Jurkat, Clone E6-1 (cell line): ENCODE measurements around the gene RNF213.

ENCODE experiments used
- DNase-seq: peaks from one replicate; pipeline ENCODE4 v3.0.0-alpha.2; 2011; ENCODE audit warnings: low read depth, low spot score
- H3K4me3 ChIP-seq: 2 replicates; pipeline ENCODE4 v1.5.1; 2011; ENCODE audit warnings: mild to moderate bottlenecking, low read length, control low read depth, moderate library complexity

The RNF213 gene

DNA sequence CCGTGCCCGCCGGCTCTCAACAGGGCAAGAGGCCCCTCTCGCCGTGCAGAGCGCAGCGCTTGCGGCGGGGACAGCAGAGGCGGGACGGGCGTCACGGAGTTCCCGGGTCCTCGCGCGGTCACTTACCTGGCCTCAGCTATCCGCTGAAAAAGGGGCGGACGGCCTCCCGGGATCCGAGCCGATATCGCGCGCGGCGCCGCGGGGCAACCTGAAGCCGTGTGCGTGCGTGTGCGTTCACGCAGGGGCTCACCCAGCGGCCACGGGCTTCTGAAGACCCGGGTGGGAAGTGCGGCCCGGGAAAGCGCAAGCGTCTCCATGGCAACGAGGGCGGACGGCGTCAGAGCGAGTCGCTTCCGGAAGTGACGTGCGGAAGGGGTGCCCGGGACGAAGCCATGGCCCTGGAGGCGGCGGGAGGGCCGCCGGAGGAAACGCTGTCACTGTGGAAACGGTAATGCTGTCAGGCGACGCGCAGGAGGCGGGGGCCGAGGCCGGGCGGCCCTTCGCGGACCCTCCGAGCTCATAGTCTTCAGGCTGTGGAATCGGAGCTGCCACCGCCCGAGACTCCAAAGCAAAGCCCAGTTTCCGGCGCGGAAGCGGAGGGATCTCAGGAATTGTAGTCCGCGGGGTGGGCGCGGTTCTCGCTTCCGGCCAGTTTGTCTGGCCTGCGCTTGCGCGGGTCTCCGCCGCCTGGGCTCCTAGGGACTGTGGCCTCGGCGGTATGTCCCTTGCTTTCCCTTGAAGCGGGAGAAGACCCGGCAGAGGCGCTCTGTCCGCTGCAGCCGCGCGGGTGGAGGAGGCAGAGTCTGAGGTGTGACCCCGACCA lies 154.4 kb downstream of the RNF213 start, which contains the start of gene ENDOV:
ENDOV (plus strand) TSS at position 365 of the 823 bp plus-strand sequence; CDS start at position 393, 28 bp downstream.
- peak within 1 kb of the TSS; percentile 92 for H3K4me3 ChIP-seq
- DNase-seq = peak; percentile 87

DNA sequence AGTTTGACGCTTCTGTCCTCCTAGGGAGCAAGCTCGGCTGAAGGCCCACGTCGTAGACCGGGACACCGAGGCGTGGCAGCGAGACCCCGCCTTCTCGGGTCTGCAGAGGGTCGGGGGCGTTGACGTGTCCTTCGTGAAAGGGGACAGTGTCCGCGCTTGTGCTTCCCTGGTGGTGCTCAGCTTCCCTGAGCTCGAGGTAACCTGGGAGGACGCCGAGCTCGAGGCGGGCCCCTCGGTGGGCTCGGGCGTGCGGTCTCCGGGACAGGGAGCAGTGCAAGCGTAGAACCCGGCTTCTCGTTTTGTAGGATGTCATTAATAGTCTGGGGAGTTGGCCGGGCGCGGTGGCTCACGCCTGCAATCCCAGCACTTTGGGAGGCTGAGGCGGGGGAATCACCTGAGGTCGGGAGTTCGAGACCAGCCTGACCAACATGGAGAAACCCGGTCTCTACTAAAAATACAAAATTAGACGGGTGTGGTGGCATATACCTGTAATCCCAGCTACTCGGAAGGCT lies 155.0 kb downstream of the RNF213 start:
- DNase-seq = no peak
- H3K4me3 ChIP-seq = peak overlapping the region; percentile 92

DNA sequence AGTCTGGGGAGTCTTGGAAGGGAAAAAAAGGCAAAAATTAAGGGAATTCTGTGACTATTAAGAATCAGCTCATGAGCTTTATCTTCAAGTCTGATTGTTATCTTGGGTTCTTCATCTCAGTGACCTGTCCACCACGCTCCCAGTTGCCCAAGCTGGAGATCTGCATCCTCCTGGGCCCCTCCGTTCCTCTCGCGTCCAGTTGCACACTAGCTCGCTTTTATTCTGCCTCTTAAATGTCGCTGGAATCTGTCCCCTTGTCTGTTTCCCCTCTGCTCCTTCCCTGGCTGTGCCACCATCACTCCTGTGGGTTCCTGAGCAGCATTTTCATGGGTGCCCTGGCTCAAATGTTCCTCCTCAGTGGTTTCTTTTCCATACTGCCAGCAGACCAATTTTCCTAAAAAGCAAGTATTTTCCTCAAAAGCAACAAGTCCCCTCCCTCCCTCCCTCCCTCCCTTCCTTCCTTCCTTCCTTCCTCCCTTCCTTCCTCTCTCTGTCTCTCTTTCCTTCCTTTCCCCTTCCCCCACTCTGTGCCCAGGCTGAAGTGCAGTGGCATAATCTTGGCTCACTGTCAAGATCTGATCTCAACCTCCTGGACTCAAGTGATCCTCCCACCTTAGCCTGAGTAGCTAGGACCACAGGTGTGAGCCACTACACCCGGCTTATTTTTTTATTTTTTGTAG lies 155.7 kb downstream of the RNF213 start:
- no peak for DNase-seq
- H3K4me3 ChIP-seq = no peak overlapping the region

DNA sequence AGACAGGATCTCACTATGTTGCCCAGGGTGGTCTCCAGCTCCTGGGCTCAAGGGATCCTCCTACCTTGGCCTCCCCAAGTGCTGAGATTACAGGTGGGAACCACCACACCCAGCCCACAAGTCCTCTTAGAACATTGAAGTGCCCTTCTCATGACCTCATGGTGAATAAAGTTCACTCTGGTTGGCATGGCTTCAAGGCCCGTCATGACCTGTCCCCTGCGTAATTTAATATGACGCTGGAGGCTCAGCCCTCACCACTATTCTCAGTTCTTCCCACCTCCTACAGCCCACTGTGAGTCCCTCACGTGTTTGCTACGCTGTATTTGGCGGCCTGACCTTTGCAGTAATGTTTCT lies 156.3 kb downstream of the RNF213 start:
- DNase-seq = no peak
- H3K4me3 ChIP-seq = no peak overlapping the region

DNA sequence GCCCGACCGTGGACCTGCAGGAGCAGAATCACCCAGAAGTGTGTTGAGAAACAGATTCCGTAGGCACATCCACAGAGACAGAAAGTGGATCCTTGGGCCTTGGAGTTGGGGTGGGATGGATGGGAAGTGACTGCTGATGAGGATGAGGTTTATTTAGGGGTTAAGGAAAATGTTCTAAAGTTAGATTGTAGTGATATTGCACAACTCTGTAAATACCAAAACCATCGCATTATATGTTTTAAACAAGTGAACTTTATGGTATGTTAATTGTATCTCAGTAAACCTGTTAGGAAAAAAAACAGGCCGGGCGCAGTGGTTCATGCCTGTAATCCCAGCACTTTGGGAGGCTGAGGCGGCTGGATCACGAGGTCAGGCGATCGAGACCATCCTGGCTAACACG lies 157.9 kb downstream of the RNF213 start:
- H3K4me3 ChIP-seq = no peak overlapping the region
- no peak for DNase-seq

DNA sequence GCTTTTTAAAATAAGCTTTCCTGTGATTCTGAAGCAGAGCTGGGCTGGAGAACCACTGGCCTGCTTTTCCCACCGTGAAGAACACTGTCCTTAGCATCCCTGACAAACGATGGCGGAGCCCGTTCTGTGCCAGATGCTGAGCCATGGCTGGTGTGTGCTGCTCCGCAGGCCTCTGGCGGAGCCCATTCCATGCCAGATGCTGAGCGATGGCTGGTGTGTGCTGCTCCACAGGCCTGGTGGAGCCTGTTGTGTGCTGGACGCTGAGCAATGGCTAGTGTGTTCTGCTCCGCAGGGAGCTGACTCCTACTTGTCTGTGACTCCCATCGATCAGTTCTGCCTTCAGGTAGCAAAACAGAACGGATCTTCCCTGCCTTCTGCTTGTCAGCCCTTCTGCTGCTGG lies 158.6 kb downstream of the RNF213 start:
- no peak overlapping the region for H3K4me3 ChIP-seq
- no peak for DNase-seq

DNA sequence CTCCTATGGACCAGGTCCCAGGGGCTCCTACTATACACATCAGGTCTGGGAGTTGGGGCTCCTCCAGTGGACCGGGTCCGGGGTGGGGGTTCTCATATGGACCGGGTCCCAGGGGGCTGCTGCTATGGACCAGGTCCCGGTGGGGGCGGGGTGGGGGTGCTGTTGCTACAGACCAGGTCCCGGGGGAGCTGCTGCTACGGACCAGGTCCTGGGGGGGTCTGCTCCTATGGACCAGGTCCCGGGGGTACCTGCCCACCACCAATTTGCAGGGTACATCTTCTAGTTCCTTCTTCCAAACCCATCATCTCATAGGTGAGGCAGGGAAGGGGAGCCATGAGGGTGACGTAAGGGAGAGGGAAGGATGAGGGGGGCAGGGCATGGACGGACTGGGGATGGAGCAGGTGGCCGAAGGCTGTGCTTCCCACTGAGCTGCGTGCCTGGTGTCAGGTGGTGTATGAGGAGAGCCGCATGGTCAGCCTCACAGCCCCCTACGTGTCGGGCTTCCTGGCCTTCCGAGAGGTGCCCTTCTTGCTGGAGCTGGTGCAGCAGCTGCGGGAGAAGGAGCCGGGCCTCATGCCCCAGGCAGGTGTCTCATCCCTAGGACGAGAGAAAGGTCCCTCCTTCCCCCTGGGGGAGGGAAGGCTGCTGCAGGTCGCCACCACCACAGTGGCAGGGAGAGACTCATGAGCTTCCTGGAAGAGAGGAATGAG lies 160.9 kb downstream of the RNF213 start:
- no peak for DNase-seq

DNA sequence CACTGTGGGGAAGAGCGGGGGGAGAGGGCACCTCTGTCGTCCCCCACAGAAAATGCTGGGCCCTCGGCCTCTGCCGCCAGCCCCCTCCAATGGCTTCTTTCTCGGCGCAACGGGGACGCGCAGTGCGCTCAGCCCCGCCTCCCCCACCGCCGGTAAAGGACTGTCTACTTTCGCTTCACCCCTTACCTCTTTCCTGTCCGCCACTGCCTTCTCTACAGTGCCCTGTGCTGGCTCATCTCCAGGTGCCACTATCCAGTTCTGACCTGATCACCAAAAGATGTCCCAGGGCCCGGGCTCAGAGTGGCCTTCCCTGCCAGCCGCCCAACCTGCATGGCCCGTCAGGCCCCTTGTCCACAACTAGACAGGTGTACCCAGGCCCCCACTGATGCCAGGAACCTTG lies 161.6 kb downstream of the RNF213 start:
- DNase-seq = no peak
- no peak overlapping the region for H3K4me3 ChIP-seq

More for the DNA sequence above, 160.9 kb downstream of the RNF213 start:
- H3K4me3 ChIP-seq = no peak overlapping the region

DNA sequence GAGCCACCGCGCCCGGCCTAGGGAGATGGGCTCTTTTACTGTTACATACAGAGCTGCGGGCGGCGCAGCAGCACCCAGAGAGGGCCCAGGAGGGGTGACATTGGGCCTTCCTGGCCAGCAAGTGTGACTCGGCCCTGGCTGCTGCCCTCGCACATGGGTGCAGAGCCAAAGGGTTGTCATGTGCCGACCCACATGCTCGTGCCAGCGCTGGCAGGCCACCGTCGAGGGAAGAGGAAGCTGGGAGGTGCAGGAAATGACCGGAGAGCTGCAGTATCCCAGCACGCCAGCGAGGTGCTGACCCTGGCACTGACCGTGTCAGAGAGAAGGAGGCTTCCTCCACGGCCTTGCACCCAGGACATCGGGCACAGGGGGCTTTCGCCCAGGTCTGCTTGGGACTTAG lies 162.3 kb downstream of the RNF213 start:
- H3K4me3 ChIP-seq = no peak overlapping the region
- DNase-seq = no peak

DNA sequence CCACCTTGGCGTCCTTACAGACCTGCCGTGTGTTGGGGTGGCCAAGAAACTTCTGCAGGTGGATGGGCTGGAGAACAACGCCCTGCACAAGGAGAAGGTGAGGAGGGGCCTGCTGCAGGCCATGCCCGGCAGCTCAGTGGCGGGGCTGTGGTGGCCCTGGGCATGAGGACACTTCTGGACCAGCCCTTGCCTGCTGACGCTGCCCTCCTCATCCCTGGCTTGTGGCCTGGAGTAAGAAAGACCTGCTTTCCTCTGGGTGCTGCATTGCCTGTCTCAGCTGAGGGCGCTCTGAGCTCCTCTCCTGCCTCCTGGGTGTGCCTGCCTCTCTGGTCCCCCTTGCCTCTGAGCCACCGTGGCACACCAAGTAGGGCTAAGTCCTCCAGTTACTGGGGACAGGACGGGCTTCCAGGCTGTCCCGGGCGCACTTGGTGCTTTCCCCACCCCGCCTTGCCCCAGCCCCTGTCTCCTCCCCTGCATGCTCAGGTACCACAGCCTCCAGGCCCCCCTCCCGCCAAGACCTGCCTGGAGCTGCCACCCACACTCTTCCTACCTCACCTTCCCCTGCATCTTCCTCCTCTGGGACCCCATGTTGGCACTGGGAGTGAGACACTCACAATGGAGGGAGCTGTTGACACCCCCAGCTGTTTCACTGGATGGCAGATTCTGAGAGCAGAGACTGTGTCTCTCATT lies 163.0 kb downstream of the RNF213 start:
- no peak for DNase-seq
- no peak overlapping the region for H3K4me3 ChIP-seq

DNA sequence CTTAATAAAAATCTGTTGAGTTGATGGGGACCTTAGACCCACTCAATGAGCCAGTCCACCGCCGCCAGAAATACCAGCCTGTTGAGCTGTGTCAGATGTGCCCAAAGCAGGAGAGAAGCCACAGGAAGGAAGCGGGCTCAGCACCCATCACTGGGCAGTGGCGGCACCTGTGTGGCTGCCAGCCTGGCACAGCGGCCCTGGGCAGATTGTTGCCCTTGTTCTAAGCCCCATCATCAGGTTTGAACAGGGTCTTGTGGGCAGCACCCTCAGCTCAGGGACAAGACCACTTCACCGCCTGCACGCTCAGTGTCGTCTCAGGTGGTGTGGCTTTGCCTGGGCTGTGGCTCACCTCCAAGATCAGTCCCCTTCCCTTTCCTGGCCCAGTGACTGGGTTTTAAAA lies 163.6 kb downstream of the RNF213 start:
- no peak for DNase-seq
- H3K4me3 ChIP-seq = no peak overlapping the region

DNA sequence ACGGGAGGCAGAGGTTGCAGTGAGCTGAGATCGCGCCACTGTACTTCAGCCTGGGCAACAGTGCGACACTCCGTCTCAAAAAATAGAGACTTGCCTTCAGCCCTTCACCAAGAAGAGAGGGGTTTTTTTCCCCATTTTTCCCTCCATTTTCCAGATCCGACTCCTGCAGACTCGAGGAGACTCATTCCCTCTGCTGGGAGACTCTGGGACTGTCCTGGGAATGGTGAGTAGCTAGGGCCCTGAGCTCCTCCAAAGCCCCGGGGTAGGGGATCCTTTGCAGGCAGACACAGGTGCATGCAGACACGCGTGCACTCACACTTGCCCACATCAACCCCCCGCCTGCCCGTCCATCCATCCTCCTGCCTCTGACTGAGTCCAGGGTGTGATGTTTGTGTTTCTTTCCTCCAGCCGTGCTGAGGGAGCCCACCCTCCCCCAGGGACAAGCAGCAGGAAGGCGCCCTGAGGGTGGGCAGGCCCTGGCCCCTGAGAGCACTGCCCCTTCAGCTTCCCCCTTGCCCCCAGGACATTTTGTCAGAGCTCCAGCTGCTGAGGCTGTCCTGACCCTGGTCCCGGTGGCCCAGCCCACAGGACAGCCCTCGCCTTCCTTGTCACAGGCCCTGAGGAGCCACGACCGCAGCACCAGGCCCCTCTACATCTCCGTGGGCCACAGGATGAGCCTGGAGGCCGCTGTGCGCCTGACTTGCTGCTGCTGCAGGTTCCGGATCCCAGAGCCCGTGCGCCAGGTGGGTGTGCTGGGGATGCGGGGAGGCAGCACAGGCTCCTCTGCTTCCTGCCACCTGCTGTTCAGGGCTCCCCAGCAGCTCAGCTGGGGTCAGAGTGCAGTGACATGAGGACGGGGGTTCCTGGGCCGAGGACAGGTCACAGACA lies 164.5 kb downstream of the RNF213 start:
- no peak overlapping the region for H3K4me3 ChIP-seq
- peak; percentile 53 for DNase-seq

DNA sequence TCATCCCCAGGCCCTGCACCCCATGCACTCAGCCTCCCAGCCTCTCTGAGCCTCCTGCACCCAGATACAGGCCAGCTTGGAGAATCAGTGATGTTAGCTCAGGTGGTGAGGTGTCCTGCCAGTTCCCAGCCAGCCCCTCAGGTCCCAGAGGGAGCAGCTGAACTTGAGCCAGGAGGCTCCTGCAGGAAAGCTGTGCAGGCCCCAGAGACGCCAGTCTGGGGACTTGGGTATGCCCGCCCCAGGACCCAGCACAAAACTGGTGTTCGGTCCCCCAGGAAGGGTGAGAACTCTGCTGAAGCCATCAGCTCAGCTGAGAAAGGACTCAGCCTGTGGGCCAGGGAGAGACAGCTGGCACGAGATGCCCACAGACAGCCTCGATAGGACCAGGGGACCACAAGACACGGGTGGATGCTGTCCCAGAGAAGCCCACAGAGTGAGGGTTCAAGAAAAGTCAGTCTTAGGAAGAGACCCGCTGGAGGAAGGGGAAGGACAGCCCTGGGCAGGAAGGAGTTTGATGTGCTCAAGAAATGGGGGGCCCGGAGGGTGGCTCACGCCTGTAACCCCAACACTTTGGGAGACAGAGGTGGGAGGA lies 165.3 kb downstream of the RNF213 start:
- H3K4me3 ChIP-seq = no peak overlapping the region
- no peak for DNase-seq

DNA sequence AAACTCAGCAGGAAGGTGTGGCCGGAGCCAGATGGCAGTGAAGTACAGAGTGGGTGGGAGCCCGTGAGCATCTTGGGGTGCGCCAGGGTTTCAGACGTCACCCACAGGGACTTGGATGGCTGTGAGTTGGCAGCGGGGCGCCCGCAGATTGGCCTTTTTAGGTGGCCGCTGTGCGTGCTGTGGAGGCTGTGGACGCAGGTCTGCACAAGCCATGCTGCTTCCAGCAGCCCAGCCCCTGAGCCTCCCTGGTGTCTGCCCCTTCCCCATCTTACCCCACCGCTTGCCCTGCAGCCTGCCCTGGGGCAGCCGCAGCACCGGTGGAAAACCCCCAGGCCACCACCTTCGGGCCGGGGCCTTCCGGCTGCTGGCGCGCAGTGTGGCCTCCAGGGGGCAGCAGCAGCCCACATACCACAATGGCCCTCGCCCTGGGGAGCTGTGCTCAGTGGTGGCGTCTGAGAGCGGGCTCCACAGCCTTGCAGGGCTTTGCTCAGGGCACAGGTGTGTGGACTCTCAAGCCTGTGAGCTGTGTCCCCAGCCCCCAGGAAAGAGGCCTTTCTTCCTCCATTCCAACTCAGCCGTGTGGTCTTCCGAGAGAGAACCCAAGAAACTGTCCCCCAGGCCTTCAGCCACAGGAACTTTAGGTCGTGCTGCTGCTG lies 166.1 kb downstream of the RNF213 start:
- DNase-seq = peak; percentile 65
- no peak overlapping the region for H3K4me3 ChIP-seq

DNA sequence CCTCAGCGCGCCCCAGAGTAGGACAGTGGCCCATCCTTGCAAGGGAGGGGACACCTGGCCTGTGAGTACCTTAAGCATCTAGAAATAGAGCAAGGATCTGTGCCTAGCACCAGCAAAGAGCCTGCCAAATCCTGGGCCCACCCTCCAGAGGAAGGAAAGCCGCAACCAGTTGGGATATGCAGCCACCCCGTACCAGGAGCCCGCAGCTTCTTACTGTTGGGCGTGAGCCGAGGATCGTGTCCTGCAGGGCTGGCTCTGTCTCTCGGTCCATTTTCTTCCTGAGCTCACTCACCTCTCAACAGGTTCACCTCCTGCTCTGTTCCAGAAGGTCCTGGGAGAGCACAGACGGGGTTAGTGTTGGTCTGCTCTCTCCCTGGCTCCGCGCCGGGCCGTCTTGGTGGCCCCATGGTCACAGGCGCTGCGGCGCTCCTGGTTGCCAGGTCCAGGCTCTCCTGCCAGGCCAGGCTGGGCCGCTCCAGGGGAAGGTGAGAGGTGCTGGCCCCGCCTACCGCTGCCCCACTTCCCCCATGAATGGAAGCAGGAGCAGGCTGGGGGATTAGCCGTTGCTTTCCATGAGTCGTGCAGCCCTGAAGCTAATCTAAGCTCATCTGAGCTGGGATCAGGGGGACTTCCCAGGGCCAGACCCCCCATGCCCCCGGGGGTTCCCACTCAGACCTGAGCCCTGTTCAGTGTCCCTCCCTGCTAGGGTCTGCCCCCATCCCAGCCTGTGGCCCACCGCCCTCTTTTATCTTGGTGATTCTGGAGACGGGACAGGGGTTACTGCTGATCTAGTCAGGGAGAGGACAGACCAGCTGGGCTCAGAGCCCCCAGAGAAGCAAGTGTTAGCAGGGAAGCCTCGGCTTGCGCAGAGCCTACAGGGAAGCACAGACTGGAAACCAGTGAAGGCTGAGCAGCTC lies 167.0 kb downstream of the RNF213 start:
- DNase-seq = no peak
- H3K4me3 ChIP-seq = no peak overlapping the region

DNA sequence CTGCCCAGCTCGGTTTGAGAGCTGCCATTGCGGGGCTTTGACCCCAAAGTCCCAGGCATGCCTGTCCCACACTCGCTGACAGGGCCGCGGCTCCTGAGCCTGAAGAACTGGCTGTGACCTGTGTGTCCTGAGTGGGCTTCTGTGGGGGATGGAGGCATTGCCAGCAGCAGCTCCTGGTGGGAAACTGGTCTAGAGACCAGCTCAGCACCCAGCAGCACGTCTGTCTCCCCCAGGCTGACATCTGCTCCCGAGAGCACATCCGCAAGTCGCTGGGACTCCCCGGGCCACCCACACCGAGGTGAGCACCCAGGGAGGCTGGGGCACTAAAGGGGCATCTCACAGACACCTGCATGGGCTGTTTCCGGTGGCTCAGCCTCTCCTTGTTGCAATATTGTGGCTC lies 167.7 kb downstream of the RNF213 start:
- no peak overlapping the region for H3K4me3 ChIP-seq
- DNase-seq = no peak

DNA sequence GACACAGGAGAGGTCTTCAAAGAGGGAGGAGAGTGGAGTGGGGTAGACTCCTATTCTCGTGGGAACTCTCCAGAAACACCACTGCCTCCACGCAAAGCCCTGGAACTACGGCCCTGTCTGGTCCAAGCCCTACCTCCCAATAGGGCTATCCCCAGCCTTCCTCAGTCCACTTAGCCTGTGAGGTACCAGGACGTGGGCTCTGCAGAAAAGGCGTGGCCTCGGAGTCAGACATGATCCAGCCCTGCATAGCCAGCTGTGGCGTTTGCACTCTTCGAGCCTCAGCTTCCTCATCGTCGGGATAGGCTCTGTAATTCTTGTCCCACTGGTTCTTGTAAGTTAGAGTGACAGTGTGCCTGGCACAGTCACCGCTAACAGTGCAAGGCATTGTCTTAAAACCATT lies 168.1 kb downstream of the RNF213 start:
- no peak overlapping the region for H3K4me3 ChIP-seq
- DNase-seq = no peak
